Mesenchymal stem cell (in vitro differentiated cells and primary cell): ENCODE data around the gene TGFBI.

ENCODE experiments used
- DNase-seq: peaks from one replicate; pipeline ENCODE4 v3.0.0-alpha.2; 2013
- H2AFZ ChIP-seq: one replicate; pipeline ENCODE4 v1.6.1; 2013; ENCODE audit warnings: low read depth, mild to moderate bottlenecking, control low read depth, inconsistent platforms, low read length, moderate library complexity
- H2AK5ac ChIP-seq: 2 replicates; pipeline ENCODE4 v1.6.1; 2013; ENCODE audit warnings: low read length, moderate library complexity, mild to moderate bottlenecking, inconsistent platforms; ENCODE audit not compliant: severe bottlenecking
- H2BK120ac ChIP-seq: one replicate; pipeline ENCODE4 v1.6.1; 2013; ENCODE audit warnings: low read depth, mild to moderate bottlenecking, inconsistent platforms, low read length, moderate library complexity
- H2BK12ac ChIP-seq, 2 experiments: one replicate each; pipeline ENCODE4 v1.6.1; 2013; ENCODE audit warnings: inconsistent platforms in 2 of 2, low read length in 2 of 2, mild to moderate bottlenecking in 2 of 2, moderate library complexity in 2 of 2, control low read depth in 1 of 2
- H2BK15ac ChIP-seq: one replicate; pipeline ENCODE4 v1.6.1; 2013; ENCODE audit warnings: mild to moderate bottlenecking, low read depth, inconsistent platforms; ENCODE audit not compliant: poor library complexity, severe bottlenecking
- H2BK5ac ChIP-seq: 2 replicates; pipeline ENCODE4 v1.6.1; 2013; ENCODE audit warnings: low read depth, mild to moderate bottlenecking, low read length, control low read depth, inconsistent platforms; ENCODE audit not compliant: poor library complexity, severe bottlenecking
- H3K14ac ChIP-seq, 2 experiments: one replicate each; pipeline ENCODE4 v1.6.1; 2013; ENCODE audit warnings: inconsistent platforms in 2 of 2, low read length in 2 of 2, control low read depth in 1 of 2, mild to moderate bottlenecking in 1 of 2, moderate library complexity in 1 of 2
- H3K18ac ChIP-seq, 2 experiments: one replicate each; pipeline ENCODE4 v1.6.1; 2013; ENCODE audit warnings: inconsistent platforms in 2 of 2, low read length in 2 of 2, control low read depth in 1 of 2, low read depth in 1 of 2, mild to moderate bottlenecking in 1 of 2
- H3K23ac ChIP-seq, 2 experiments: one replicate each; pipeline ENCODE4 v1.6.1; 2013; ENCODE audit warnings: inconsistent platforms in 2 of 2, low read length in 2 of 2, mild to moderate bottlenecking in 2 of 2, moderate library complexity in 2 of 2, control low read depth in 1 of 2
- H3K27ac ChIP-seq: 2 replicates; pipeline ENCODE4 v1.5.1; 2013; ENCODE audit warnings: mild to moderate bottlenecking, moderate library complexity, low read length, control low read depth, inconsistent platforms; ENCODE audit not compliant: poor library complexity, severe bottlenecking
- H3K27me3 ChIP-seq, 2 experiments: 2 replicates each; pipeline versions ENCODE4 v1.6.1 to v1.7.0; 2013; ENCODE audit warnings: low read length in 2 of 2, mild to moderate bottlenecking in 2 of 2, moderate library complexity in 2 of 2, control low read depth in 1 of 2, inconsistent platforms in 1 of 2; ENCODE audit not compliant: control insufficient read depth in 1 of 2, insufficient read depth in 1 of 2
- H3K36me3 ChIP-seq, 2 experiments: 2 replicates each; pipeline versions ENCODE4 v1.6.1 to v1.7.0; 2013; ENCODE audit warnings: low read length in 2 of 2, control low read depth in 1 of 2, inconsistent platforms in 1 of 2, low read depth in 1 of 2, mild to moderate bottlenecking in 1 of 2; ENCODE audit not compliant: insufficient read depth in 2 of 2, control insufficient read depth in 1 of 2
- H3K4ac ChIP-seq, 2 experiments: one replicate each; pipeline ENCODE4 v1.6.1; 2013; ENCODE audit warnings: inconsistent platforms in 2 of 2, low read length in 2 of 2, mild to moderate bottlenecking in 2 of 2, moderate library complexity in 2 of 2, control low read depth in 1 of 2, low read depth in 1 of 2
- H3K4me1 ChIP-seq: 2 replicates; pipeline ENCODE4 v1.6.1; 2013; ENCODE audit warnings: low read depth, low read length, control low read depth; ENCODE audit not compliant: control insufficient read depth, insufficient read depth
- H3K4me2 ChIP-seq: 2 replicates; pipeline ENCODE4 v1.6.1; 2013; ENCODE audit warnings: low read length, mild to moderate bottlenecking, inconsistent platforms; ENCODE audit not compliant: poor library complexity, severe bottlenecking
- H3K4me3 ChIP-seq, 2 experiments: 2 replicates each; pipeline versions ENCODE4 v1.5.1 to v1.7.0; 2013; ENCODE audit warnings: low read length in 2 of 2, mild to moderate bottlenecking in 2 of 2, control low read depth in 1 of 2, low read depth in 1 of 2; ENCODE audit not compliant: insufficient read depth in 1 of 2
- H3K79me1 ChIP-seq: replicated peaks from 2 replicates; pipeline ENCODE4 v1.6.1; 2013; ENCODE audit warnings: mild to moderate bottlenecking, control low read depth, low read length, inconsistent platforms; ENCODE audit not compliant: poor library complexity, severe bottlenecking
- H3K9ac ChIP-seq: 2 replicates; pipeline ENCODE4 v1.7.0; 2013; ENCODE audit warnings: mild to moderate bottlenecking, low read length, moderate library complexity
- H3K9me3 ChIP-seq: 2 replicates; pipeline ENCODE4 v1.7.0; 2013; ENCODE audit warnings: mild to moderate bottlenecking, low read length; ENCODE audit not compliant: control insufficient read depth
- H4K8ac ChIP-seq: one replicate; pipeline ENCODE4 v1.6.1; 2013; ENCODE audit warnings: inconsistent platforms, mild to moderate bottlenecking, low read length, moderate library complexity
- H4K91ac ChIP-seq: one replicate; pipeline ENCODE4 v1.6.1; 2013; ENCODE audit warnings: mild to moderate bottlenecking, low read length, inconsistent platforms
- WGBS: methylation state at CpG from one replicate; pipeline ENCODE4 v1.1.7; 2013; ENCODE audit warnings: mixed read lengths; 5-methylcytosine and 5-hydroxymethylcytosine counted together

TGFBI gene

GRCh38 chr5:136013559-136013958 is 15.2 kb upstream of the TGFBI start:
- H4K8ac ChIP-seq: no peak overlapping the region
- H3K4me3 ChIP-seq: no peak overlapping the region
- H4K91ac ChIP-seq: no peak overlapping the region
- no peak overlapping the region for H2AFZ ChIP-seq
- H3K4me1 ChIP-seq: peaks cover 6% of the 10 kb centered on the region
- no peaks in the 10 kb centered on the region for H3K79me1 ChIP-seq
- H3K36me3 ChIP-seq: no peaks in the 10 kb centered on the region
- no peak overlapping the region for H3K9ac ChIP-seq
- no peak overlapping the region for H2BK15ac ChIP-seq
- H3K27ac ChIP-seq: no peak overlapping the region
- no peak overlapping the region for H3K23ac ChIP-seq
- no peak overlapping the region for H2BK5ac ChIP-seq
- no peak overlapping the region for H2BK12ac ChIP-seq
- H3K18ac ChIP-seq: no peak overlapping the region
- no peak overlapping the region for H3K14ac ChIP-seq
- peak; percentile 14 for DNase-seq
- 36% methylated on average over 2 of the region's 2 CpGs for WGBS
- no peak overlapping the region for H2BK120ac ChIP-seq
- H3K4ac ChIP-seq: no peak overlapping the region
- H3K4me2 ChIP-seq: no peak overlapping the region
- no peaks in the 10 kb centered on the region for H3K27me3 ChIP-seq
- H3K9me3 ChIP-seq: no peaks in the 10 kb centered on the region
- H2AK5ac ChIP-seq: no peak overlapping the region

- H3K4me1 ChIP-seq: peaks cover 8% of the 10 kb centered on the region
- H3K27ac ChIP-seq: no peak overlapping the region
- no peaks in the 10 kb centered on the region for H3K9me3 ChIP-seq
- H3K36me3 ChIP-seq: no peaks in the 10 kb centered on the region
- no peak overlapping the region for H2BK5ac ChIP-seq
- no peak overlapping the region for H2AFZ ChIP-seq
- H2BK12ac ChIP-seq: peak overlapping the region; percentile 59 to 90
- H2AK5ac ChIP-seq: peak overlapping the region; percentile 77
- DNase-seq: peak; percentile 56
- no peak overlapping the region for H3K23ac ChIP-seq
- H3K27me3 ChIP-seq: no peaks in the 10 kb centered on the region
- H2BK120ac ChIP-seq: peak overlapping the region; percentile 54
- H4K91ac ChIP-seq: peak overlapping the region; percentile 57
- H3K79me1 ChIP-seq: no peaks in the 10 kb centered on the region
- H3K4me3 ChIP-seq: no peak overlapping the region
- H4K8ac ChIP-seq: peak overlapping the region; percentile 73
- no peak overlapping the region for H2BK15ac ChIP-seq
- H3K18ac ChIP-seq: peak overlapping the region; percentile 91 to 93
- 40% methylated on average over 7 of the region's 7 CpGs for WGBS
- peak overlapping the region in 1 of 2 experiments; percentile 22 for H3K14ac ChIP-seq
- H3K4ac ChIP-seq: peak overlapping the region; percentile 73 to 88
- no peak overlapping the region for H3K4me2 ChIP-seq
- peak overlapping the region; percentile 23 for H3K9ac ChIP-seq
Observed at GRCh38 chr5:136014049-136015002, 14.5 kb upstream of the TGFBI start.

GRCh38 chr5:136015003-136015375 is 13.8 kb upstream of the TGFBI start:
- no peak overlapping the region for H2BK15ac ChIP-seq
- DNase-seq: no peak
- no peak overlapping the region for H3K4me2 ChIP-seq
- no peak overlapping the region for H2BK5ac ChIP-seq
- no peaks in the 10 kb centered on the region for H3K9me3 ChIP-seq
- no peak overlapping the region for H3K4me3 ChIP-seq
- H3K36me3 ChIP-seq: no peaks in the 10 kb centered on the region
- no peak overlapping the region for H4K91ac ChIP-seq
- H2AK5ac ChIP-seq: peak overlapping the region; percentile 55
- peaks cover 8% of the 10 kb centered on the region for H3K4me1 ChIP-seq
- no peaks in the 10 kb centered on the region for H3K27me3 ChIP-seq
- no peaks in the 10 kb centered on the region for H3K79me1 ChIP-seq
- H4K8ac ChIP-seq: peak overlapping the region; percentile 39
- H2AFZ ChIP-seq: no peak overlapping the region
- WGBS: 97% methylated on average over 6 of the region's 6 CpGs
- no peak overlapping the region for H3K27ac ChIP-seq
- peak overlapping the region; percentile 77 for H2BK120ac ChIP-seq
- peak overlapping the region in 1 of 2 experiments; percentile 95 for H3K4ac ChIP-seq
- H3K9ac ChIP-seq: no peak overlapping the region
- peak overlapping the region; percentile 46 to 97 for H2BK12ac ChIP-seq
- no peak overlapping the region for H3K23ac ChIP-seq
- H3K18ac ChIP-seq: peak overlapping the region; percentile 93 to 95
- peak overlapping the region in 1 of 2 experiments; percentile 47 for H3K14ac ChIP-seq

- peak overlapping the region; percentile 87 for H2AK5ac ChIP-seq
- H4K8ac ChIP-seq: no peak overlapping the region
- peak overlapping the region; percentile 2 for H2BK15ac ChIP-seq
- peak overlapping the region in 1 of 2 experiments; percentile 89 for H3K4ac ChIP-seq
- H3K4me1 ChIP-seq: peaks cover 11% of the 10 kb centered on the region
- H2BK5ac ChIP-seq: no peak overlapping the region
- peak overlapping the region; percentile 91 to 97 for H2BK12ac ChIP-seq
- no peak overlapping the region for H3K9ac ChIP-seq
- H3K79me1 ChIP-seq: no peaks in the 10 kb centered on the region
- 100% methylated on average over 2 of the region's 2 CpGs for WGBS
- H2AFZ ChIP-seq: no peak overlapping the region
- H3K14ac ChIP-seq: no peak overlapping the region
- no peaks in the 10 kb centered on the region for H3K27me3 ChIP-seq
- H3K27ac ChIP-seq: no peak overlapping the region
- H4K91ac ChIP-seq: peak overlapping the region; percentile 77
- no peak overlapping the region for H3K4me3 ChIP-seq
- peak overlapping the region; percentile 72 to 82 for H3K18ac ChIP-seq
- no peak for DNase-seq
- no peaks in the 10 kb centered on the region for H3K36me3 ChIP-seq
- no peak overlapping the region for H3K23ac ChIP-seq
- H2BK120ac ChIP-seq: no peak overlapping the region
- no peaks in the 10 kb centered on the region for H3K9me3 ChIP-seq
- no peak overlapping the region for H3K4me2 ChIP-seq
Observed at GRCh38 chr5:136015966-136016650, 12.7 kb upstream of the TGFBI start.
